ENCODE results near the gene EHMT1.

EHMT1 gene

GRCh38 chr9:137575364-137575715, 43.5 kb upstream of the EHMT1 start:
- H3K27me3 ChIP-seq (ENCODE audit: insufficient read depth, low read depth) = no peaks in the 10 kb centered on the region
- H3K4me3 ChIP-seq (IDR thresholded peaks at IDR 0.05; ENCODE audit: insufficient read depth, low read depth, low read length) = no peak overlapping the region
- H3K79me2 ChIP-seq (ENCODE audit: insufficient read depth, low read depth) = peaks cover 47% of the 10 kb centered on the region
- H3K9ac ChIP-seq = no peak overlapping the region
- TF ChIP-seq CTCF (conservative IDR thresholded peaks at IDR 0.05; ENCODE audit: low read depth, low read length) = no peak
- peaks cover 9% of the 10 kb centered on the region; the same call in 1 of the 2 replicates for H3K36me3 ChIP-seq (ENCODE audit: insufficient read depth)
- H3K4me2 ChIP-seq = peak overlapping the region; percentile 99
- peak overlapping the region; percentile 62 for H3K27ac ChIP-seq
- no peaks in the 10 kb centered on the region; the same call in 1 of the 2 replicates for H4K20me1 ChIP-seq (ENCODE audit: insufficient read depth)
- peaks cover 38% of the 10 kb centered on the region for H3K4me1 ChIP-seq (ENCODE audit: low read depth, poor library complexity, severe bottlenecking)
- no peak overlapping the region for H2AFZ ChIP-seq (ENCODE audit: low read depth)

GRCh38 chr9:137575716-137576411, 42.9 kb upstream of the EHMT1 start:
- Histone ChIP-seq H3K27me3 (ENCODE audit: insufficient read depth, low read depth) (no peaks in the 10 kb centered on the region), H3K36me3 (ENCODE audit: insufficient read depth) (peaks cover 9% of the 10 kb centered on the region; the same call in 1 of the 2 replicates), H2AFZ (ENCODE audit: low read depth) (no peak overlapping the region), H3K79me2 (ENCODE audit: insufficient read depth, low read depth) (peaks cover 47% of the 10 kb centered on the region), H3K27ac (peak overlapping the region; percentile 62), H3K9ac (no peak overlapping the region), H3K4me1 (ENCODE audit: low read depth, poor library complexity, severe bottlenecking) (peaks cover 38% of the 10 kb centered on the region), H3K4me2 (peak overlapping the region; percentile 99), H4K20me1 (ENCODE audit: insufficient read depth) (no peaks in the 10 kb centered on the region; the same call in 1 of the 2 replicates), H3K4me3 (IDR thresholded peaks at IDR 0.05; ENCODE audit: insufficient read depth, low read depth, low read length) (no peak overlapping the region)
- TF ChIP-seq CTCF (conservative IDR thresholded peaks at IDR 0.05; ENCODE audit: low read depth, low read length) = peak; percentile 6; the same call in 1 of the 2 replicates

- peak within 1 kb of the TSS; percentile 99 for H3K4me2 ChIP-seq
- no peaks in the 10 kb centered on the region; the same call in 1 of the 2 replicates for H4K20me1 ChIP-seq (ENCODE audit: insufficient read depth)
- peak within 1 kb of the TSS; percentile 59 for H2AFZ ChIP-seq (ENCODE audit: low read depth)
- peaks cover 38% of the 10 kb centered on the region for H3K4me1 ChIP-seq (ENCODE audit: low read depth, poor library complexity, severe bottlenecking)
- H3K9ac ChIP-seq = peak within 1 kb of the TSS; percentile 76
- no peaks in the 10 kb centered on the region; the same call in 1 of the 2 replicates for H3K36me3 ChIP-seq (ENCODE audit: insufficient read depth)
- H3K27me3 ChIP-seq (ENCODE audit: insufficient read depth, low read depth) = no peaks in the 10 kb centered on the region
- H3K4me3 ChIP-seq (IDR thresholded peaks at IDR 0.05; ENCODE audit: insufficient read depth, low read depth, low read length) = no peak within 1 kb of the TSS
- peak; percentile 75 for TF ChIP-seq CTCF (conservative IDR thresholded peaks at IDR 0.05; ENCODE audit: low read depth, low read length)
- H3K27ac ChIP-seq = peak within 1 kb of the TSS; percentile 65
- peaks cover 43% of the 10 kb centered on the region for H3K79me2 ChIP-seq (ENCODE audit: insufficient read depth, low read depth)
These were observed 40.1 kb upstream of the EHMT1 start, which contains the start of gene DPH7 for GRCh38 chr9:137578518-137579258. Gene DPH7 (minus strand): TSS chr9:137578925. CDS start chr9:137578777, 148 bp downstream.

- TF ChIP-seq CTCF (conservative IDR thresholded peaks at IDR 0.05; ENCODE audit: low read depth, low read length) = no peak
- Histone ChIP-seq H4K20me1 (ENCODE audit: insufficient read depth) (no peaks in the 10 kb centered on the region; the same call in 1 of the 2 replicates), H2AFZ (ENCODE audit: low read depth) (peak overlapping the region; percentile 59; the same call in 1 of the 2 replicates)
These were observed 39.6 kb upstream of the EHMT1 start for GRCh38 chr9:137579259-137579604.

More at GRCh38 chr9:137579259-137579604, 39.6 kb upstream of the EHMT1 start:
- H3K9ac ChIP-seq = no peak overlapping the region
- H3K27me3 ChIP-seq (ENCODE audit: insufficient read depth, low read depth) = no peaks in the 10 kb centered on the region
- H3K27ac ChIP-seq = no peak overlapping the region
- H3K4me3 ChIP-seq (IDR thresholded peaks at IDR 0.05; ENCODE audit: insufficient read depth, low read depth, low read length) = no peak overlapping the region
- H3K36me3 ChIP-seq (ENCODE audit: insufficient read depth) = no peaks in the 10 kb centered on the region; the same call in 1 of the 2 replicates
- peaks cover 38% of the 10 kb centered on the region for H3K79me2 ChIP-seq (ENCODE audit: insufficient read depth, low read depth)
- peak overlapping the region; percentile 29 for H3K4me2 ChIP-seq
- H3K4me1 ChIP-seq (ENCODE audit: low read depth, poor library complexity, severe bottlenecking) = peaks cover 38% of the 10 kb centered on the region

Measured in KMS-11 (cell line).